ENCODE measurements around the gene UBXN11.

- no peak for TF ChIP-seq CTCF (IDR thresholded peaks at IDR 0.05; ENCODE audit: low read length)
- no peak for TF ChIP-seq EZH2 (IDR thresholded peaks at IDR 0.05; ENCODE audit: borderline replicate concordance, low read length)
These were observed 43.4 kb upstream of the UBXN11 start for GRCh38 chr1:26349877-26350244.
